HCT116 (cell line): ENCODE results near the gene BAHCC1. TPM values are rescaled to one million over a fixed set of nuclear protein-coding genes. Genes with fewer than 3 reads are reported as not detected.

Source experiments
- ATAC-seq: fragments of 200-7000 bp; cut with Tn5 transposase; 2 replicates; pipeline ENCODE4 v1.9.1; 2020; ENCODE audit warnings: mild to moderate bottlenecking, moderate library complexity
- BruUV-seq: library from RNA; stranded (reverse); fragments of 400-500 nt; replicated peaks from 2 replicates; lab custom pipeline; 2021; lab: Mats Ljungman, UMichigan
- CTCF ChIA-PET: fragments of 300-600 bp; sonication (Branson Sonifier 250); formaldehyde crosslinking; loops from one replicate; lab custom pipeline; 2021; ENCODE audit warnings: antibody characterized with exemption; lab: Charles Lee
- POLR2A ChIA-PET: fragments of 300-600, 350-600 bp; sonication (Branson Sonifier 250); formaldehyde crosslinking; loops from one replicate; lab custom pipeline; 2021; ENCODE audit warnings: antibody characterized with exemption; lab: Charles Lee
- RAD21 ChIA-PET, 2 experiments: fragments of 300-600 bp; sonication (Branson Sonifier 250); formaldehyde crosslinking; loops; one replicate each; lab custom pipeline; 2023; ENCODE audit warnings: low total read pairs in 2 of 2; ENCODE audit not compliant: uncharacterized antibody in 2 of 2, unreplicated experiment in 2 of 2, low non-redundant PET in 1 of 2; lab: Charles Lee
- DNase-seq: peaks from one replicate; pipeline ENCODE4 v3.0.0-alpha.2; 2010; ENCODE audit warnings: low read depth, low spot score
- H2AFZ ChIP-seq: fragments of 200-600 bp; shearing (Covaris generic), sonication (generic); 2 replicates; pipeline ENCODE4 v1.6.1; 2017; ENCODE audit warnings: low read depth, mixed run types, mixed read lengths, antibody characterized with exemption, low read length; ENCODE audit not compliant: poor library complexity, severe bottlenecking
- H3K27ac ChIP-seq: 2 replicates; pipeline ENCODE4 v1.5.1; 2012; ENCODE audit warnings: low read depth, low read length
- H3K27me3 ChIP-seq: fragments of 200-600 bp; sonication (generic); 2 replicates; pipeline ENCODE4 v1.6.1; 2016; ENCODE audit warnings: mixed run types, low read length, mixed read lengths; ENCODE audit not compliant: insufficient read depth
- H3K36me3 ChIP-seq, 2 experiments: fragments of 200-500 bp in 1 of 2; fragments of 200-600 bp in 1 of 2; sonication (Bioruptor generic) in 1 of 2; sonication (generic) in 1 of 2; 2 replicates each; pipeline versions ENCODE4 v1.5.1 to v1.6.1; 2014 to 2016; ENCODE audit warnings: low read length in 2 of 2, inconsistent platforms in 1 of 2, mixed read lengths in 1 of 2, mixed run types in 1 of 2; ENCODE audit not compliant: insufficient read depth in 2 of 2, control insufficient read depth in 1 of 2
- H3K4me1 ChIP-seq, 2 experiments: fragments of 200-600 bp in 1 of 2; sonication (generic) in 1 of 2; 2 replicates each; pipeline versions ENCODE4 v1.5.1 to v1.6.1; 2012 to 2017; ENCODE audit warnings: low read length in 2 of 2, inconsistent platforms in 1 of 2, mild to moderate bottlenecking in 1 of 2, mixed read lengths in 1 of 2, mixed run types in 1 of 2, moderate library complexity in 1 of 2; ENCODE audit not compliant: insufficient read depth in 2 of 2, control insufficient read depth in 1 of 2
- H3K4me2 ChIP-seq: fragments of 200-600 bp; sonication (generic); 2 replicates; pipeline ENCODE4 v1.6.1; 2017; ENCODE audit warnings: mixed run types, low read length, mixed read lengths
- H3K4me3 ChIP-seq, 2 experiments: fragments of 200-600 bp in 1 of 2; sonication (generic) in 1 of 2; replicated peaks in 1 of 2; 2 replicates each; pipeline ENCODE4 v1.5.1; 2011 to 2016; ENCODE audit warnings: low read length in 2 of 2, control low read depth in 1 of 2, low read depth in 1 of 2, mild to moderate bottlenecking in 1 of 2, mixed read lengths in 1 of 2, mixed run types in 1 of 2
- H3K79me2 ChIP-seq: fragments of 200-600 bp; sonication (generic); 2 replicates; pipeline ENCODE4 v1.6.1; 2017; ENCODE audit warnings: mild to moderate bottlenecking, mixed run types, low read length, moderate library complexity, mixed read lengths; ENCODE audit not compliant: insufficient read depth
- H3K9ac ChIP-seq: fragments of 200-600 bp; sonication (generic); 2 replicates; pipeline ENCODE4 v1.6.1; 2016; ENCODE audit warnings: low read length, mixed read lengths
- H3K9me2 ChIP-seq: fragments of 200-600 bp; sonication (generic), shearing (Covaris generic); 2 replicates; pipeline ENCODE4 v1.6.1; 2017; ENCODE audit warnings: mixed run types, mild to moderate bottlenecking, moderate library complexity; ENCODE audit not compliant: insufficient read depth
- H3K9me3 ChIP-seq, 2 experiments: fragments of 200-500 bp in 1 of 2; fragments of 200-600 bp in 1 of 2; sonication (Bioruptor generic) in 1 of 2; sonication (generic) in 1 of 2; 2 replicates each; pipeline ENCODE4 v1.6.1; 2014 to 2017; ENCODE audit warnings: low read length in 2 of 2, mixed read lengths in 2 of 2, inconsistent platforms in 1 of 2, low read depth in 1 of 2, mild to moderate bottlenecking in 1 of 2, mixed run types in 1 of 2, moderate library complexity in 1 of 2; ENCODE audit not compliant: control insufficient read depth in 1 of 2, insufficient read depth in 1 of 2
- H4K20me1 ChIP-seq: fragments of 200-600 bp; sonication (generic), shearing (Covaris generic); 2 replicates; pipeline ENCODE4 v1.6.1; 2017; ENCODE audit warnings: mixed run types, mild to moderate bottlenecking, moderate library complexity; ENCODE audit not compliant: insufficient read depth
- ATF3 ChIP-seq: IDR thresholded peaks from 2 replicates; pipeline ENCODE4 v1.6.1; 2012
- EGR1 ChIP-seq: IDR thresholded peaks from 2 replicates; pipeline ENCODE4 v1.6.1; 2012; ENCODE audit warnings: low read depth
- EZH2 ChIP-seq: fragments of 200-600 bp; sonication (generic); IDR thresholded peaks from 2 replicates; pipeline ENCODE4 v1.6.1; 2017; ENCODE audit warnings: antibody characterized with exemption, mixed run types
- FOSL1 ChIP-seq: IDR thresholded peaks from 2 replicates; pipeline ENCODE4 v1.6.1; 2012; ENCODE audit warnings: low read depth
- MAX ChIP-seq: IDR thresholded peaks from 2 replicates; pipeline ENCODE4 v1.6.1; 2012
- POLR2AphosphoS5 ChIP-seq: IDR thresholded peaks from 2 replicates; pipeline ENCODE4 v1.6.1; 2011; ENCODE audit warnings: mild to moderate bottlenecking, low read depth, low read length, moderate library complexity
- TCF7L2 ChIP-seq: IDR thresholded peaks from 2 replicates; pipeline ENCODE4 v1.7.0; 2011; ENCODE audit warnings: borderline replicate concordance, inconsistent platforms; ENCODE audit not compliant: insufficient read depth, insufficient read length; ENCODE audit errors: extremely low read depth
- YY1 ChIP-seq: IDR thresholded peaks from 2 replicates; pipeline ENCODE4 v1.6.1; 2011; ENCODE audit warnings: low read length, low read depth, moderate library complexity, mild to moderate bottlenecking; ENCODE audit not compliant: insufficient replicate concordance; ENCODE audit errors: extremely low read depth
- ZFX ChIP-seq: fragments of 450-650 bp; IDR thresholded peaks from 2 replicates; pipeline ENCODE4 v1.6.1; 2017
- ZNF274 ChIP-seq: fragments of 200-500 bp; sonication (Bioruptor generic); IDR thresholded peaks from 2 replicates; pipeline ENCODE4 v1.6.1; 2014; ENCODE audit warnings: mild to moderate bottlenecking, low read depth, low read length, inconsistent platforms
- intact Hi-C: fragments of 100-400 bp; cut with micrococcal nuclease; formaldehyde crosslinking; loops from 2 replicates; pipeline ENCODE4 v1.10.0; 2022
- total RNA-seq: library from RNA; stranded (reverse); gene quantifications from one replicate; pipeline ENCODE4 v1.2.1, GENCODE V29; 2021; ENCODE audit not compliant: unreplicated experiment
- TF ChIP-seq, protein P1 (sequence below): IDR thresholded peaks from 2 replicates; pipeline ENCODE4 v1.6.1; 2011; ENCODE audit warnings: mild to moderate bottlenecking, low read length, moderate library complexity; ENCODE audit not compliant: insufficient replicate concordance; ENCODE audit errors: extremely low read depth

Gene BAHCC1
- total RNA-seq, 1 experiment from 2014 or later = 45.2 TPM

DNA sequence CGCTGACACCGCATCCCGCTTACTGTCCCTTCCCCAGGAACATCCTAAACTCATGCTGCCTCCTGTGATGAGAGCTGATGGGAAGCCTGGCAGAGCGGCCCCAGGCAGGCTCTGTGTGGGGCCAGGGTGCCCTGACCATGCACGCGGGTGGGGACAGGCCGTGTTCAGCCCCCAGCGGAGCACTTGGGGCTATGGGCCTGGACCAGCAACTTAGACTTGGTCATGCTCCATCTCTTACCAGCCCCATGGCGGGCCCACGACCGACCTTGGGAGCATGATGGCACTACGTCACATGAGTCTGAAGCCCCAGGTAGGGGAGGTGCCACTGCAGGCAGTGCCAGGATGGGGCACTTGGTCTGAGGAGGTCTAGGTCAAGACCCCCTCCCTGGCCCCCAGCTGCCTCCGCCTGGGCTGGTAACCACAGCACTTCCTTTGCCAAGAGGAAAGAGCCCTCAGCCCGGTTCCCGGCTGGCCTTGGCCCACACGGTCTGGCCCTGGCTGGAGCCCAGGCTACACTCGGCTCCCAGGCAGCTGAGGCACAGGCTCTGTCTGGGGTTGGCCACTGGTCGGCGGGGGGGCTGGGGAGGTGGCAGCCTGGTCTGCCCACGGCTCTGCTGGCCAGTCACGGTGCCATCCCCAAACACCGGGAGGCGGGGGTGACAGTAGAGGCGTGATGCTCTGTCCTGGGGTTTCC lies 25.7 kb downstream of the BAHCC1 start (continued):
- TF ChIP-seq EZH2 (no peak), ATF3 (no peak), TCF7L2 (no peak), FOSL1 (no peak), EGR1 (no peak)

GRCh38 chr17:81422776-81423697 lies 27.8 kb downstream of the BAHCC1 start:
- intact Hi-C loops = loop anchor here (2.0 kb wide), 1 partner anchor 28 kb away; the partner anchor contains the start of gene BAHCC1
- H3K9me3 ChIP-seq = peaks cover 0 to 18% of the 10 kb centered on the region in 2 experiments; a peak in 1 of 4 replicates

More at GRCh38 chr17:81422776-81423697, 27.8 kb downstream of the BAHCC1 start:
- Histone ChIP-seq H2AFZ (no peak overlapping the region), H3K9ac (peak overlapping the region; percentile 88), H3K27ac (peak overlapping the region; percentile 84), H3K4me2 (peak overlapping the region; percentile 98), H4K20me1 (no peaks in the 10 kb centered on the region), H3K79me2 (peaks cover 17% of the 10 kb centered on the region), H3K36me3 (no peaks in the 10 kb centered on the region), H3K27me3 (no peaks in the 10 kb centered on the region), H3K4me3 (peak overlapping the region; percentile 40 to 57), H3K9me2 (no peaks in the 10 kb centered on the region), H3K4me1 (peaks cover 50 to 69% of the 10 kb centered on the region in 2 experiments)
- ChIA-PET CTCF (interaction anchor here (0.7 to 1.1 kb wide), 2 partner anchors 21 to 28 kb away, joined by 3 read pairs; partner anchors contain the start of gene BAHCC1), RAD21 (no interaction called here), POLR2A (interaction anchor here (1.0 to 1.9 kb wide), 3 partner anchors 28 to 89 kb away, joined by 3 to 9 read pairs (median 7); partner anchors contain the start of genes ACTG1 and BAHCC1)
- TF ChIP-seq ZNF274 (no peak), MAX (0 out of 2 replicates have a peak, but pooled peaks have one; percentile 41), ZFX (peak; percentile 58; the same call in 1 of the 2 replicates), POLR2AphosphoS5 (peak; percentile 48), YY1 (peak; percentile 62), FOSL1 (no peak)
- TF ChIP-seq, protein P1, sequence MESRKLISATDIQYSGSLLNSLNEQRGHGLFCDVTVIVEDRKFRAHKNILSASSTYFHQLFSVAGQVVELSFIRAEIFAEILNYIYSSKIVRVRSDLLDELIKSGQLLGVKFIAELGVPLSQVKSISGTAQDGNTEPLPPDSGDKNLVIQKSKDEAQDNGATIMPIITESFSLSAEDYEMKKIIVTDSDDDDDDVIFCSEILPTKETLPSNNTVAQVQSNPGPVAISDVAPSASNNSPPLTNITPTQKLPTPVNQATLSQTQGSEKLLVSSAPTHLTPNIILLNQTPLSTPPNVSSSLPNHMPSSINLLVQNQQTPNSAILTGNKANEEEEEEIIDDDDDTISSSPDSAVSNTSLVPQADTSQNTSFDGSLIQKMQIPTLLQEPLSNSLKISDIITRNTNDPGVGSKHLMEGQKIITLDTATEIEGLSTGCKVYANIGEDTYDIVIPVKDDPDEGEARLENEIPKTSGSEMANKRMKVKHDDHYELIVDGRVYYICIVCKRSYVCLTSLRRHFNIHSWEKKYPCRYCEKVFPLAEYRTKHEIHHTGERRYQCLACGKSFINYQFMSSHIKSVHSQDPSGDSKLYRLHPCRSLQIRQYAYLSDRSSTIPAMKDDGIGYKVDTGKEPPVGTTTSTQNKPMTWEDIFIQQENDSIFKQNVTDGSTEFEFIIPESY = peak; percentile 41
- DNase-seq (peak; percentile 68), ATAC-seq (peak; percentile 60)
- BruUV-seq = no TSS peak
